ENCODE results near the gene COL18A1.
A peak's percentile ranks its signal among the peaks of the same experiment; 100 is the strongest.

COL18A1 gene

DNA sequence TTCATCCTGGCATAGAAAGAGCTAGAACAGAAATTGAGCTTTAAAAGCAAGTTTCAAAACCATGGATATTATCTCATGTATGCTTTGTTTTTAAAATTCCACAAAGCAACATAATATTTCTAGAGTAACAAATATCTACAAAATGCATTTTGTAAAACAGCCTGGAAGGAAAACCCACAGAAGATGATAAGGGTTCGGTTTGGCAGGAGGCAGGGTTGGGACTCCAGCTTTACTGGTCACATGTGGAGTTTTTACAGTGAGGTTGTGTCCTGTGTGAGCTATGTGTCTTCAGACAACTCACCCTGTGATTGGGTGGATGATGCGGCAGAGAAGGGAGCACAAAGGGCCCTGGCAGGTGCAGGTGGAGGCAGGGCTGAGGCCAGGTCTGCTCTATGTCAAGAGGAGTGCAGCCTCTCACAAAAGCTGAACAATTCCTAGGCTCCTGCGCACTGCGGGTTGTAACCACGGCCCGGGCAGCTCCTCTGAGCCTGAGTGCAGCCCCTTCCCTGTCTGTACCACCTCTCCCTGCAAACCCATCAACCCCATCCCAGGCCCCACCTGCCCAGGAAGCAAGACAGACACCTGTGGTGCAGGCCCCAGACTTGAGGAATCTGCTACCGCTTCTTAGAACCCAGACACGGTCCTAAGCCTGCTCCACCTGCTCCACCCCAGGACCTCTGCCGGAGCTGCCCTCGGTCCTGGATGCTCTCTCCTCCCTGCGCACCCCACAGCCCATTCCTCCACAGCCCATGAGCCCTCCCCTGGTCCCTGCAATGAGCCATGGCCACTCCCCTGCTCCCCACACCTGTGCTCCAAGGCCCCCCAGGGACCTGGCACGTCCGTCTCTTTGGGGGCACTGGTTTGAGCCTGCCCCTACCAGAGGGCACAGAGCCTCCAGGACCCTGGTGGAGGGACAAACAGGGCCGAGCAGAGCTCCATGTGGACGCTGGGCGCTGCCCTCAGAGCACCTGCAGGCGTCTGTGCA lies 2.8 kb upstream of the COL18A1 start:
- DNase-seq (ENCODE audit: low read depth in 2 of 2), result no peak

DNA sequence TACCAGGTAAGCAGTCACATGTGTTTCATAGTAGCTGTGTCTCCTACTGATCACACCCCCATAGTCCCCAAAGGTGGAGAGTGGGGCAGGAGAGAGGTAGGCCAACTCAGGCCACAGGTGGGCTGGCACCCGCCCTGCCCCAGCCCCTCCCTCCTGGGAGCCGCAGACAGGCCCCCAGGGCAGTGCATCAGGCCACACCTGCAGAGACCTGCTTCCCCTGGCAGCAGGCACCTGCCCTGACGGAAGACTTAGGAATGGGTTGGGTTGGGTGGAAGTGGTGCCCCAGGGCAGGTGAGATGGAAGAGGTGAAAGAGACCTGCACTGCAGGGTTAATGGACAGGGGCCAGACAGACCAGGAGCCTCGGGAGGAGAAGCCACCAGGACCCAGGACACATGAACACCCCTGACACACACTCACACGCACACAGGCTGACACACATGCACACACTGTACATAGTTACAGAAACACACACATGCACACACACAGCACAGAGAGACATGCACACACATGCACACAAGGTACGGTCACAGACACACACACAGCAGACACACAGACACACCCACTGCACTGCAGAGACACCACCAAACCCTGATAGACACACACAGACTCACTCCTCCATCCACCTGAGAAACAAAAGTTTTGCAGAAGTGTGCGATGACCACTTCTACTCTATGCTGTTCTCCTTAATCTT lies 1.7 kb upstream of the COL18A1 start:
- DNase-seq (ENCODE audit: low read depth in 2 of 2), result no peak

GRCh38 chr21:45403825-45404729 lies 888 bp upstream of the COL18A1 start:
- no peak for DNase-seq (ENCODE audit: low read depth in 2 of 2)

GRCh38 chr21:45405271-45405818 lies 380 bp downstream of the COL18A1 start:
- DNase-seq (ENCODE audit: low read depth in 2 of 2), result no peak

GRCh38 chr21:45405819-45406762 lies 1.1 kb downstream of the COL18A1 start:
- peak in 1 of 2 donors; percentile 11 for DNase-seq (ENCODE audit: low read depth in 2 of 2)

GRCh38 chr21:45406801-45407628 lies 2.0 kb downstream of the COL18A1 start:
- no peak for DNase-seq (ENCODE audit: low read depth in 2 of 2)

DNA sequence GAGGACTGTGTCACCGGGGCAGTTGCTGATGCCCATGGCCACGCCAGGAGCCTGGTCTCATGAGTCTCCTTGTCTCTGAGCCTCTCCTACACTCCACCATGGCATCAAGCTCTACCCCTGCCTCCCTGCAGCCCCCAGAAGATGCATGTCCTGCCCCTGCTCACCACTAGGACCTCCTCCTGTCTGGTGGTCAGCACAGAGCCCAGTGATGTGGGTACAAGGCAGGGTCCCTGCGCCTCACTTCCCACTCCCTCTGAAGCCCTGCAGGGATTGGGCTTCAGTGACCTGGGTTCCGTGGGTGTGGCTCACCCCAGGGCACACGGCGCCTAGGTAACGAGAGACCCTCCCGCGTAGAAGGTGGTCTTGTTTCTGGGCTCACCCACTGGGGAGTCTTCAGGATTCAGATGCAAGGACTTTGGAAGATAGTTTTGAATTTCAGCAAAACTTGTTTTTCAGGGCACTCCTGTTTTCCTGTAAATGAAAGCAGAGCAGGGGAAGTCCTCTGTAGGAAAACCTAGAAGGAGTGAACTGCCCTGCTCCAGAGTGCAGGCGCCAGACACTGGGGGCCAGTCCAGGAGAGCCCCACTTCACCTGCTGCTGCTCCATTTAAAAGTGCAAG lies 2.8 kb downstream of the COL18A1 start:
- no peak for DNase-seq (ENCODE audit: low read depth in 2 of 2)

- no peak for DNase-seq (ENCODE audit: low read depth in 2 of 2)
These were observed 3.4 kb downstream of the COL18A1 start for GRCh38 chr21:45408271-45408791.

DNA sequence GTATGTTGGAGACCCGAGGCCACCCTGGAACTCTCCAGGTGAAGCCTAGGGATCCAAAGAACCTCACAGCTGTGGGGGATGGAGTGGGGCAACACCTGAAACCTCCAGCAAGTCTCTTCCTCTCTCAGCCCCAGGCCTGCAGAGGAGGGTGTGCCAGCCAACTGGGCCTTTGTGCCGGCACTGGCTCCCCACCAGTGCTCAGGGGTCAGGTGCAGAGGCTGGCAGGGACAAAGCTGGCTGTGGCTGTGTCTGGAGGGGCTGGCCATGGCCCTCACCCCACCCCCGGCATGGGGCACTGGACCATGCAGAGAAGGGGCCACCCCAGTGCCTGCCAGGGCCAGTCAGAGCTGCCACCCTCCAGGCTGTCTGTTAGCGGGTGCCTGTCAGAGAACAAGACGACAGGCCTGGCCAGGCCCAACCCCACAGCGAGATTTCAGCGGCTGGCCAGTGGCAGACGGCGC lies 3.9 kb downstream of the COL18A1 start:
- DNase-seq (ENCODE audit: low read depth in 2 of 2), result no peak

DNA sequence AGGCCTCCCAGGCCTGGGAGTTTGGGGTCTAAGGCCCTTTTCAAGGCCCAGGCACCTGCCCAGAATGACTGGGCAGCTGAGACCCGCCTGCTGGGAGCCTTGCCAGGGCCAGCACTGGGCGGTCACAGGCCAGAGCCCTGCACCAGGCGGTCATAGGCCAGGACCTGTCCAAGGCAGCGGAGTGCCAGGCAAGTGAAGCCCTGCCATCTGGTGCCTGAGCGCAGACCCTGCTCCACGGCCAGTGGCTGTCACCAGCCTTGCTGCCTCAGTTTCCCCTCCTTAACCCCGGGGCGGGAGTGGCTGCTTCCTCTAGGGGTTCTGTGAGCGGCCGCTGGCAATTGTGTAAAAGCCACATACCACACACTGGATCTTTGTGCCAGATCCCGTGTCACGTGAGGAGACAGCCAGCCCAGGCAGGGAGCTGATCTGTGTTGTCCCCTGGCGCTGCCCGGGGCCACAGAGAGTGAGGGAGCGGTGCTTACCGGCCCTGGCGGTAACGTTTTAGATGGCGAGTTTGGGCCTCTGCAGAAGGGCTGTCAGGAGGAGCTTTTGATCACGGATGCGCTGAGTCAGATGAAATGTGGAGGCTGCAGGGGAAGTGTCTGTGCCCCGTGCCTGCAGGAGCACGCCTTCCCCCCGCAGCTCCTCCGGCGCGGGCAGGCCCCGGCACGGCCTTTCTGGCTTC lies 4.6 kb downstream of the COL18A1 start:
- no peak for DNase-seq (ENCODE audit: low read depth in 2 of 2)

- DNase-seq (ENCODE audit: low read depth in 2 of 2), result no peak
These were observed 5.3 kb downstream of the COL18A1 start for GRCh38 chr21:45410151-45410864.

GRCh38 chr21:45410865-45411809 lies 6.2 kb downstream of the COL18A1 start:
- DNase-seq (ENCODE audit: low read depth in 2 of 2), result no peak

GRCh38 chr21:45411810-45412206 lies 6.8 kb downstream of the COL18A1 start:
- DNase-seq (ENCODE audit: low read depth in 2 of 2), result no peak

DNA sequence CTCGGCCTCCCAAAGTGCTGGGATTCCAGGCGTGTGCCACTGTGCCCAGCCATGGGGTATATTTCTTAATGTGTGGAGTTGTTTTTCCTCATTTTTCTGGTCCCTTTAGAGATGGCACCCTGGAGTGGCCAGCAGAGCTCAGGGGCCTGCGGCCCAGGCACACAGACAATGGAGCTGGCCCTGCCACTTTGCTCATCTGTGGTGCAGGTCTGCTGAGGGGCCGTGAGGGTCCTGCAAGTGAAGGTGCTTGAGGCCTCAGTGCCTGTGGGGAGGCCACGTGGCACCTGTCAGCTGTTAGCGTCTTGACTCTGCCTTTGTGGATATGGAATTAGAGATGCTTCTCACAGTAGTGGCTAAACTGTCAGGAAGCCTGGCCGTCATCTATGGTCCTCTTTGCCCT lies 7.5 kb downstream of the COL18A1 start:
- no peak for DNase-seq (ENCODE audit: low read depth in 2 of 2)

GRCh38 chr21:45412909-45413611 lies 8.1 kb downstream of the COL18A1 start:
- DNase-seq (ENCODE audit: low read depth in 2 of 2), result no peak

DNA sequence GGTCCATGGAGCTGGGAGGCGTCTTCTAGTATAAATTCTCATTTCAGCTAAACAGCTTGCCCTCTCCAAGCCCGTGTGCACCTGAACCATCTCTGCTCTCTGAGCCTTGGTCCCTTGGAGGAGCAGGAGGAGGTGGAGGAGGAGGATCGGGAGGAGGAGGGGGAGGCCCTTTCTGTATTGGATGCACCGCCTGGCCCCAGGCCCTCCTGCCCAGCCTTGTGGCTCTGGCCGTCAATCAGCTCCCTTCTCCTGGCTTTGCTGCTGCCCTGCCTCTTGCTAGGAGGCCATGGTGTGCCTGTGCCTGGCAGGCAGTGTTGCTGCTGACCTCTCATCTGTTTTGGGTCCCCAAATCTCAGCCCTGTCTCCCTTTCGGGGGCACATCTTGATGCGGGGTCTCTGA lies 9.0 kb downstream of the COL18A1 start:
- DNase-seq (ENCODE audit: low read depth in 2 of 2), result no peak
